Endometrium (tissue), 2 donors: ENCODE data around the gene SLC44A5.
"Not testable (repeated sequence)": the region's sequence is repeated elsewhere in the genome, so short reads cannot be mapped to it uniquely, and the experiment has no call there.

Experiments
- FAIRE-seq: peaks from 2 replicates; lab custom pipeline; 2012; peaks lifted over from hg19 to GRCh38; lab: Jason Lieb, UNC
- donor health status: control.
- donor health status: control.

SLC44A5 gene

GRCh38 chr1:75611014-75611413, at the start of gene SLC44A5:
TSS of gene SLC44A5 (minus strand) at chr1:75611114. CDS start at chr1:75541447, 69,667 bp downstream.
- FAIRE-seq, result no peak

- no peak for FAIRE-seq
Observed at GRCh38 chr1:75655931-75656330, 45.0 kb upstream of the SLC44A5 start.

GRCh38 chr1:75647183-75647582, 36.3 kb upstream of the SLC44A5 start:
- not testable (repeated sequence) for FAIRE-seq

- FAIRE-seq, result not testable (repeated sequence)
Observed at GRCh38 chr1:75645153-75645552, 34.2 kb upstream of the SLC44A5 start.

GRCh38 chr1:75643460-75643859, 32.5 kb upstream of the SLC44A5 start:
- FAIRE-seq, result no peak

- no peak for FAIRE-seq
Observed at GRCh38 chr1:75641325-75641724, 30.4 kb upstream of the SLC44A5 start.

- FAIRE-seq, result no peak
Observed at GRCh38 chr1:75640137-75640536, 29.2 kb upstream of the SLC44A5 start.

- FAIRE-seq, result peak; percentile 60
Observed at GRCh38 chr1:75632350-75632949, 21.5 kb upstream of the SLC44A5 start.

GRCh38 chr1:75630998-75631397, 20.1 kb upstream of the SLC44A5 start:
- no peak for FAIRE-seq

GRCh38 chr1:75630004-75630594, 19.2 kb upstream of the SLC44A5 start:
- no peak for FAIRE-seq

- FAIRE-seq, result no peak
Observed at GRCh38 chr1:75625795-75626194, 14.9 kb upstream of the SLC44A5 start.

GRCh38 chr1:75618382-75618781, 7.5 kb upstream of the SLC44A5 start:
- no peak for FAIRE-seq

GRCh38 chr1:75616436-75617433, 5.8 kb upstream of the SLC44A5 start:
- no peak for FAIRE-seq

- FAIRE-seq, result no peak
Observed at GRCh38 chr1:75615613-75616435, 4.9 kb upstream of the SLC44A5 start.

- no peak for FAIRE-seq
Observed at GRCh38 chr1:75614399-75614756, 3.5 kb upstream of the SLC44A5 start.

- FAIRE-seq, result no peak
Observed at GRCh38 chr1:75613916-75614315, 3.0 kb upstream of the SLC44A5 start.

GRCh38 chr1:75612976-75613375, 2.1 kb upstream of the SLC44A5 start:
- FAIRE-seq, result no peak

- no peak for FAIRE-seq
Observed at GRCh38 chr1:75602486-75602885, 8.4 kb downstream of the SLC44A5 start.

- no peak for FAIRE-seq
Observed at GRCh38 chr1:75600781-75601180, 10.1 kb downstream of the SLC44A5 start.

- FAIRE-seq, result no peak
Observed at GRCh38 chr1:75594327-75594726, 16.6 kb downstream of the SLC44A5 start.

GRCh38 chr1:75593457-75593856, 17.5 kb downstream of the SLC44A5 start:
- FAIRE-seq, result not testable (repeated sequence)

- FAIRE-seq, result no peak
Observed at GRCh38 chr1:75589637-75590036, 21.3 kb downstream of the SLC44A5 start.
